Midbrain (tissue), 1 donor: Measurements from ENCODE around the gene IFITM1.
A peak's percentile ranks its signal among the peaks of the same experiment; 100 is the strongest.
"Not testable (repeated sequence)": the region's sequence is repeated elsewhere in the genome, so short reads cannot be mapped to it uniquely, and the experiment has no call there.

Source experiments
- DNase-seq: peaks from one replicate; lab custom pipeline; 2025; lab: John Stamatoyannopoulos, UW

Gene IFITM1

DNA sequence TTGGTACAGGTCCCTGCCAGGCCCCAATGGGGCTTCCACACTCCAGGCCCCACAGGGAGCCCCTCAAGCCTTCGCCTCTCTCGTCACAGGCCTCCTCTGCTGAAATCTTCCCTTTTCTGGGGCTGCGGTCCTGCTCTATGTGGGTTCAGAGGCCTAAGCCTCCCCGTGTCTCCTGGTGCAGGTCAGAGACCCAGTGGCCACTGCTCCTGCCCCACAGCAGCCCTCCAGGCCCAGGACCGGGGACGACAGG is 12.7 kb downstream of the IFITM1 start:
- no peak for DNase-seq

DNA sequence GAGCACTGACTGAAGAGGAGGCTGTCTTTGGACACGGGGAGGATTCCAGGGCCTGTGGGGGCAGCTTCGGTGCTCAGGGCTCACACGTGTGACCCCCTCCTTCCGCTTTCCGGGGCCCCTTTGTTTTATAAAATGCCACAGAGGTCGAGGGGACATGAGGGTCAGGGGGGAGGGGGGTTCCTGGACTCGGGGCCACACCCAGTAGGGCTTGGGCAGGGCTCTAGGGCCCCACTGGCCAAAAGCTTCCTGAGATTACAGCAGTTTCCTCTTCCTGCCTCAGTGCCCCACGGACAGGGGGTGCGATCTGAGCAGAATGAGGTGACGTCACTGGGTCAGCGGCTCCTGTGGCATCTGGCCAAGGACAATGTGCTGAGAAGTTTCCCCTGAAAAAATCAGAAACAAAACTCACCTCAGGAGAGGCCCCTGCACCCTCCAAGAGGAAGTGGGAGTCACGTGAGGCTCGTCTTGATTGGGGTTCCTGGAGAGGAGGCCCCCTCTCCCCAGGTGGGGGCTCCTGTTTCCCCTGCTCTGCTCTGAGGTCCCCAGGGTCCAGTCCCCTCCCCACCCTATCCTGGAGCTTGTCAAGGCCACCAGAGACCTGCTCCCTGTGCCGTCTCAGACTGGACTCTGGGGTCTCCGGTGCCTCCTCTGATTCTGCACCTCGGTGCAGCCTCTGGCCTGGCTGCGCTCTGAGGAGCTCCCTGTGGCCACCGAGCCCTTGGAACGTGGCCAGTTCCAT is 13.2 kb downstream of the IFITM1 start:
- peak; percentile 37 for DNase-seq

DNA sequence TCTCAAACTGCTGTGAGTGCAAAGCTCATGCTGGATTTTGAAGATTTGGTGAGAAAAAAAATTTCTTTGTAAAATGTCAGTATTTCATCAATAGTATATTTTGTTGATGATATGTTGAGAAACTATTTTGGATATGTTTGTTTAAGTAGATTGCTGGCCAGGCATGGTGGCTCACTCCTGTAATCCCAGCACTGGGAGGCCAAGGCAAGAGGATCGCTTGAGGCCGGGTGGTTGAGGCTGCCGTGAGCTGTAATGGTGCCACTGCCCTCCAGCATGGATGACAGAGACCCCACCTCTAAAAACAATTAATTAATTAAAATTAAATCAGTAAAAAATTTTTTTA is 13.7 kb downstream of the IFITM1 start:
- no peak for DNase-seq

DNA sequence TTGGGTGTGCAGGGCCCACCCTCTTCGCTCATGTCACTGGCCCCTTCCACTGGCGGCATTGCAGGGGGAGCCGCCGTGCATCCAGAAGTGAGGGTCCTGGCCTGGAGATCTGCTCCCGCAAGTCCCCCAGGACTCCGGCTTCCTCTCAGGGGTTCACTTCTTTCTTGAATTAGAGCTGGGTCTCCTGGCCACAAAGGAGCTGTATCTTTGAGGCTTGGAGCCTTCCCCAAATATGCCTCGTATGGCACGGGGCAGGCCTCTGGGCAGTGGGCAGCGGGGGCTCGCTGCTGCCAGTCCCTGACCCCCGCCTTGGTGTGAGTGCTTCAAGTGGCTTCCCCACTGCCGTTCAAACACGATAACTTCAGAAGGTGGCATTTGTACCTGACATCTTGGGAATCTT is 14.2 kb downstream of the IFITM1 start:
- no peak for DNase-seq

DNA sequence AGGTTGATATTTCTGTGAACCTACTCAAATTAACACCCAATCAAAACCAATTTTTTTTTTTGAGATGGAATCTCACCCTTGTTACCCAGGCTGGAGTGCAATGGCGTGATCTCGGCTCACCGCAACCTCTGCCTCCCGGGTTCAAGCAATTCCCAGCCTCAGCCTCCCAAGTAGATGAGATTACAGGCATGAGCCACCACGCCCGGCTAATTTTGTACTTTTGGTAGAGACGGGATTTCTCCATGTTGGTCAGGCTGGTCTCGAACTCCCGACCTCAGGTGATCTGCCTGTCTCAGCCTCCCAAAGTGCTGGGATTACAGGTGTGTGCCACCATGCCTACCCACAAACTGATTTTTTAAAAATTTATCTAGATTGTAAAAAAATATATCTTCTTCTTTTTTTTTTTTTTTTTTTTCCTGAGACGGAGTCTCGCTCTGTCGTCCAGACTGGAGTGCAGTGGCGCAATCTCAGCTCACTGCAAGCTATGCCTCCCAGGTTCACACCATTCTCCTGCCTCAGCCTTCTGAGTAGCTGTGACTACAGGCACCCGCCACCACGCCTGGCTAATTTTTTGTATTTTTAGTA is 14.8 kb downstream of the IFITM1 start:
- not testable (repeated sequence) for DNase-seq

DNA sequence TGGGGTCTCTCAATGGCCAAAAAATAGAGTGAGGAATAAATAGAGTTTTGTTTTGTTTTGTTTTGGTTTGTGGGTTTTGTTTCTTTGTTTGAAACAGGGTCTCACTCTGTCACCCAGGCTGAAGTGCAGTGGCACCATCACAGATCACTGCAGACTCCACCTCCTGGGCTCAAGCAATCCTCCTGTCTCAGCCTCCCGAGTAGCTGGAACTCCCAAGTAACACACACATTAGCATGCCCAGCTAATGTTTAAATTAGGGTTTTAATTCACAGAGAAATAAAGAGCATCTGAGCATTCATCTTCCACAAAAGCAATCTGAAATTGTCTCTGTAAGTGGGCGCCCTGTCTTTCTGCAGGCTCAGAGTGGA is 16.0 kb downstream of the IFITM1 start:
- no peak for DNase-seq

DNA sequence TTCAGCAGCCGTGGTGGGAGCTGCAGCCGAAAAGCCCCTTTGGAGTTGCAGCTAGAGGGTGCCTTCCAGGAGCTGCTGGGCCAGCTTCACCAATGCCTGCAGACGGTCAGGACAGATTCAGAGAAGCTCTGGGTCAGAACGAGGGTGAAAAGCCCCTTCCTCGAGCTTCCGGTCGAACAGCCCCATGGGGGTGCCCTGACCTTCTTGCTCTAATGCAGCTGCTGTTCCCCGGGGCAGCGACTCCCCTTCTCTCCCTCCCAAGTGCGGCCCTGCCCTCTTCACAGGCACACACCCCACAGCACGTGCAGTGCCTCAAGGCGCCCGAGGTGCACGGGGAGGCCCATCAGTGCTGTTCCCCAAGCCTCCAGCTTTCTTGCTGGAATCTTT is 16.5 kb downstream of the IFITM1 start:
- DNase-seq: no peak

DNA sequence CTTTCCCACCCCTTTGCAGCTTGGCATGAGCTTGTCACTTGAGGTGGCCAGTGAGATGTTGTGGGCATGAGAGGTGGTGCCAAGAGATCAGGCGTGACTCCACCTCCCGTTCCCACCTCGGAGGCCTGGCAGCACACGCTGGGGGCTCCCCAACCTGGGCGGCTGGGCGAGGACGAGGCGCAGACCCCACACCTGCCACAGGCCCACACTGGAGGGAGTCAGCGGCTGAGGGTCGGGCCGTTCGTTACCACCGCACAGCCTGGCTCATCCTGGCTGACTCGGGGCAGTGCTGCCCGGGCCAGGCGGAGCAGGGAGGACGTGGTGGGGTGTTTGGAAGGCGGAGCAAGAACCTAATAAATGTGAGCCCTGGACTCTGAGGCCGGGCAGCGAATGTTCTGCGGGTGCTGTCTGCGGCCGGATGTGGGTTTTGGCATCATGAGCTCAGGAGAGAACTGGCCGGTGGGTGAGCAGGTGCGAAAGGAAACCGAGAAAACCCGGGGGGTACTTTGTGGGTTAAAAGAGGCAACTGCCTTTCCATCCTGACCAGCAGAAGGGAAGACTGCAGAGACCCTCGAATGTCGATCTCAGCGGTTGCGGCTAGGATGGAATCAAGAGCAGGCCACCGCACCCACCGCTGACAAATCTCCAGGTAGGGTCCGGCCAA is 17.0 kb downstream of the IFITM1 start:
- no peak for DNase-seq

DNA sequence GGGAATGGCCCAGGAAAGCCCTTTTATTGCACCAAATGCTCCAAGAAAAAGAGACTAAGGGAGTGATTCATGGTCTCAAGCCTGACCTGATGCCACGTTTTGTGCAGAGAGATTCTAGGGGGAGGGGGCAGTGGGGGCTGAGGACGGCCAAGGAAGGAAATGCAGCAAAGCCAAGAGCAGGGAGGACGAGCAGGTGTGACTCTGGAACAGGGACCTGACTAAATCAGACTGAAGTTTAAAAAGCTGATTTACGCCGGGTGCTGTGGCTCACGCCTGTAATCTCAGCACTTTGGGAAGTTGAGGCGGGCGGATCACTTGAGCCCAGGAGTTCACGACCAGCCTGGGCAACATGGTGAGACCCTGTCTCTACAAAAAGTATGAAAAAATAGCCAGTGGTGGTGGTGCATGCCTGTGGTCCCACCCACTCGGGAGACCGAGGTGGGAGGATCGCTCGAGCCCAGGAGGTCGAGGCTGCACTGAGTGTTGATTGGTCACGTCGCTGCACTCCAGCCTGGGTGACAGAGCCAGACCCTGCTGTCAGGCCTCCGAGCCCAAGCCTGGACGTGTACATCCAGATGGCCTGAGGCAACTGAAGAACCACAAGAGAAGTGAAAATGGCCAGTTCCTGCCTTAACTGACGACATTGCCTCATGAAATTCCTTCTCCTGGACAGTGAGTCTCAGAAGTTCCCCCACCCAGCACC is 17.7 kb downstream of the IFITM1 start:
- DNase-seq: no peak

DNA sequence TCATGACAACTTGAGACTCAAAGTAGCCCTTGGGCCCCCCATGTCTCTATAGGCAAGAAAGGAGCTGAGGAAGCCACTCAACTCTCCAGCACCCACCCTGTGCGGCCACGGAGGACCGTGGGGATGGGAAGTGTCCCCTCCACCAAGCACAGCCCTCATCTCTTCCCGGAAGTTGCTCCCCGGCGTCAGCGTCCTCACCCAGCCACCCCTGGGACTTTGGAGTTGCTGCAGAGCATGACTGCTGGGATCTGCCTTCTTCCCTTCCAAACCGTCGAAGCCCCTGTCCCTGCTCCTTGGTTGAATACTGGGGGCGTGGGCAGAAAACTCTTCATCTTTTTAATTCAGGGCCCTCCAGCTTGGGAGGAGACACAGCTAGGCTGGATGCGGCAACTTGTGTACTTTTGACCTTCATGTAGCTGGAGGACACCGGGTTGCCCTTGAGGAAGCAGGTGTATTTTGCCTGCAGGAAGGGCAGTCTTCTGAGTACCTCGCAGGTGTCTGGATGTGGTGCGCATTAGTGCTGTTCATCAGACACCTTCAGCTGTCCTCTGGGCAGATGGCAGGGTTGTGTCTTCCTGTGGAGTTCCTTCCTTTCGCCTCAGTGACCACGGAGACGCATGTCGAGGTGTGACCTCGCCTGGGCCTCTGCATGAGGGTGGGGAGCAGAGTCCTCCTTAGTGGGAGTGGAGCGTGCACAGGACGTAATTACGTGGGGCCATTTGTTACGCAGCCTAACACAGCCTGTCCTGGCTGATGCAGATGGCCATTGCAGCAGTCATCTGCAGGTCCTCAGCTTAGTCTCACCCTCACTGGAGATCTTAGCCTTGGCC is 19.0 kb downstream of the IFITM1 start:
- no peak for DNase-seq

DNA sequence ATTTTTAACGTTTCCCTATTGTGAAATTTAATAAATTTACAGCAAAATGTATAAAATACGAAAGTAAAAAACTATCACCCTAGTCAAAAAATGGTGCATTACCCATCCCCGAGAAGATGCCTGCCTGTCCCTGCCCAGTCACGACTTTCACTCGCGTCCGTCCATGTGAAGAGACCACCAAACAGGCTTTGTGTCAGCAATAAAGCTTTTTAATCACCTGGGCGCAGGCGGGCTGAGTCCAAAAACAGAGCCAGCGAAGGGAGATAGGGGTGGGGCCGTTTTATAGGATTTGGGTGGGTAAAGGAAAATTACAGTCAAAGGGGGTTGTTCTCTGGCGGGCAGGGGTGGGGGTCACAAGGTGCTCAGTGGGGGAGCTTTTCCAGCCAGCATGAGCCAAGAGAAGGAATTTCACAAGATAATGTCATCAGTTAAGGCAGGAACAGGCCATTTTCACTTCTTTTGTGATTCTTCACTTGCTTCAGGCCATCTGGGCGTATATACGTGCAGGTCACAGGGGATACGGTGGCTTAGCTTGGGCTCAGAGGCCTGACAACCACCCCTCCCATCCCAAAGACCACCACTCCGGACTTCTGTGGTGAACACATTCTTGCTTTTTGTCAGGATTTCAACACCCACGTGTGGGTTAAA is 19.9 kb downstream of the IFITM1 start:
- not testable (repeated sequence) for DNase-seq

DNA sequence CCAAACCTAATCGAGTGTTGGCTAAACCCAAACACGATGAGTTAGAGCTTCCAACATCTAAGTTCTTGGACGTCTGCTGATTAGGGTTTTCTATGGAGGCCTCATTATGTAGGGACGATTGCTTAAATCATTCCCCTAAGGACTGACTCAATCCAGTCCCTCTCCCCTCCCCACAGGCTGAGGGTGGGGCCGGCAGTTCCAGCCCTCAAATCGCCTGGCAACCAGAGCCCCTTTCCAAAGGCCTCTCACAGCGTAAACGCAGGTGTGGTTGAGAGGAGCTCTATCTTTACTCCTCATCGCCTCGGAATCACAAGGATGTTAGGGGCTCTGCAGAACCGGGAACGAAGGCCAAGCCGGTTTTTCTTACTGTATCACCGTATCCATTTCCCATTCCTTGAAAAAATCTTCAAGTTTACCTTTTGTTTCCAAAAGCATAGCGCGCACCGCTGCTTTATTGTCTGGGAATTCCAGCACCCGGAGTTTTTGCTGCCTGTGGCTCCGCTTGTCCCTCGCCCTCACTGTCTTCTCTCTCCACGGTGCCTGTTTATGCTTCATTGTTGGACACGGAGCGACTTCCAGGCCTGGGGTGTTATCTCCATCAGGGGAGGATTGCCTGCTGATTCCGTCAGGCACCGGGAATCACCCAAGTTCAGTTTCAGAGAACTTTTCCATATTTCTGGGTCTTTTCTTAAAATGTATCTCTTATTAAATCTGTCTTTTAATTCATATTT is 20.6 kb downstream of the IFITM1 start:
- no peak for DNase-seq

DNA sequence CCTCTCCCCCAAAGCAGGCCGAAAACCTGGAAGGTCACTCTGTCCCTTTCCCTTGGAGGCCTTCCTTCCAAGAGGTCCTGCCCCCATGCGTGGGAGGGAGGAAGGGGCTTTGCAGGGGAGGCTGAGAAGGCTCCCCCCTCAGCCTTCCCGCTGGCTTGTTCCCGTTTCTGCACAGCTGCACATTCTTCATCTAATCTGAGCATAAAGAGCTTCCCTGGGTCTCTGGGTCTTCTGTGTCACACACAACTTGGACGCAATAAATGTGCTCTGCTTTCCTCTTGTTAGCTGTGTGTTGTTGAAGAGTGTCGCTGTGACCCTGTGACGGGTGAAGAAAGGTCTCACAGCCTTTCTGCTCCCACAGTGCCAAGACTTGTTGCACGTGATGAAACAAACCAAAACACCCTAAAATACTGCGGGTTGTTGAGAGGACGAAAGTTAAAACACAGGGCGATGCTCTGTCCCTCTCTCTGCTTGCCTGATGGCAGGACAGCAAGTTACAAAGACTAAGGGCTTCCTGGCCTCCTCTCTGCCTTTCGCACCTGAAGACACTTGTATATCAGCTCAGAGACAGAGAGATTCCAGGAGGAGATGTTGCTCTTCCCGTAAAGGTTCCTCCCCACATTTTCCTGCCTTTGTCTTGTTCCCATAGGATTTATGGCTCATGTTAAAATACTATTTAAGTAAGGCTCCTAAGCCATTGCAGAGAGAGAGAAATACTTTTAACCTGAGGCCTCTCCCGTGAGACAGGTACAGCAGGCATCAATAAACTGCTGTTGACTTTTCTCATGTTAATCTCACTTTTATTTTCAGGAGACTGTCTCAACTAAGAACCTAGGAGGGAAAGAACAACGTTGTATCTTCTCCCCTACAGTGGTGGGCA is 22.2 kb downstream of the IFITM1 start:
- peak; percentile 30 for DNase-seq

DNA sequence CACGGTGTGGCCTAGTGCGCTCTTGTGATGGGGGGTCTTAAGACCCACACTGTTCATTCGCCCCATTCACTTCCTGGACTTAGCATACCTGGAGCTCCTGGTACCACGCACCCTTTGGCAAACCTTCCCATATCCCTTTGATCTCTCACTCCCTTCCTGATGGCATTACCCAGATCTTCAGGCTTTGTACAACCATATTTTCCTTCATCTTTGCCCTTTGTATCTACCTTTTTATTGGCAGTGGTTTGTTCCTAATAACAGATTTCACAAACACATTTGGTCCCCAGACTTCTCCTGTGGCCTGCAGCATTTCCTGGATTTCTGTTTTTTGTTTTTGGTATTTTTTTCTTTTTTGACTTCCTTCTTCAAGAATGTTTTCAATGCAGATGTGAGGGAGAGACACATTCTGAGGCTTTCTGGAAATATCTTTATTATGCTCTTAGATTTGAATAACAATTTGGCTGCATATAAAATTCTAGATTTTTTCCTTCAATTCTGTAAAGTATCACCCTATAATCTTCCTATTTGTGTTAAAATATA is 22.9 kb downstream of the IFITM1 start:
- DNase-seq: no peak

DNA sequence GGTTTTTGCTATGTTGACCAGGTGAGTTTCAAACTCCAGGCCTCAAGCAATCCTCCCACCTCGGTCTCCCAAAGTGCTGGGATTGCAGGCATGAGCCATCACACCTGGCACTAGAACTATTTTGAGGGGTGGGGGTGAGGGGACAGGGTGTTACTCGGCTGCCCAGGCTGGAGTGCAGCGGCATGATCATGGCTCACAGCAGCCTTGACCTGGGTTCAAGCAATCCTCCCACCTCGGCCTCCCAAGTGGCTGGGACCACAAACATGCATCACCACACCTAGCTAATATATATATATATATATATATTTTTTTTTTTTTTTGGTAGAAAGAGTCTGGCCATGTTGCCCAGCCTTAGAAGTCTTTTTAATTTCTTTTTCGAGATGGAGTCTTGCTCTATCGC is 23.9 kb downstream of the IFITM1 start:
- no peak for DNase-seq

DNA sequence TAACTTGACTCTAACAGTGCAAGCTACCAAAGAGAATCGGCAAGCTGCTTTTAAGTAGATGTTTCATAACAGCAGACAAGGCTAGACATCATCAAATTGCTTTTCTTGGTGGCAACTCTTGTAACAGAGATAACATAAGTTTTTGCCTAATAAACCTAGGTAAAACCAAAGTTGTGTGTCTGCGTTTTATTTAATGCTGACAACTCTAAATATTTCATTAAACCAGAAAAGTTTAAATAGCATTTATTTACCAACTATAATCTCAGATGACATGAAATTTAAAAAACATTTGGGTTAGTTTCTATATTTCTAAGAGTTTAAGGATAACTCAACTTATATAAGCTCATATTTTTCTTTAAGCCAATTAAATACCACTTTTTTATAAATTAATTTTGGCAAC is 26.1 kb downstream of the IFITM1 start:
- DNase-seq: no peak

DNA sequence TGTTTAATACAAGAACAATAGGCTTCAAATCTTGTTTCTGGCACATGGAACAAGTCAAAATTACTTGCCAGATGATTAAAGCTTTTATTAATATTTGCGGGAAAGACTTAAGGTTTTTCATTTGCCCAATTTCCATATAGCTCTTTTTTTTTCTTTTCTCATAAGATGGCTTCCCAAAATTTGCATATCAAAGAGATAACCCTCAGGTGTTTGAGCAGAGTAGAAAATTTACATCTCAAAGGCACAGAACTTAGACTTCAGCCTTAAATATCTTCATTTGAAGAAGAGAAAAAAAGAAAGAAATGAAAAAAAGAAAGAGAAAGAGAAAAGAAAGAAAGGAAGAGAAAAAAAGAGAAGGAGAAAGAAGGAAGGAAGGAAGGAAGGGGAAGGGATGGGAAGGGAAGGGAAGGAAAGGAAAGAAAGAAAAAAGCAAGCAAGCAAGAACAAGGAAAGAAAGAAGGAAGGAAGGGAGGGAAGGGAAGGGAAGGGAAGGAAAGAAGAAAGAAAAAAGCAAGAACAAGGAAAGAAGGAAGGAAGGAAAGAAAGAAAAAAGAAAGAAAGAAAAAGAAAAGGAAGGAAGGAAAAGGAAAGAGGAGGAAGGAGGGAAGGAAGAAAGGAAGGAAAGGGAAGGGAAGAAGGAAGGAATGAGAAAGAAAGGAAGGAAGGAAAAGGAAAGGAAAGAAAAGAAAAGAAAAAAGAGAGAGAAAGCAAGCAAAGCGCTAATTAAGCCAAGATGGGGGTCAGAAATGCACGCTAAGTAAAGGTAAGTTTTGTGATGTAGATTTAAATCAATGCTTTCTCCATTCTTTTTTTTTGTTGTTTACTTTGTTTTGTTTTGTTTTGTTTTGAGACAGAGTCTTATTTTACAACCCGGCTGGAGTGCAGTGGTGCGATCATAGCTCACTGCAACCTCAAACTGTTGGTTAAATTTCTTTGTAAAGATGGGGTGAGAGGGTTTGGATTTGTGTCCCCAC is 27.0 kb downstream of the IFITM1 start:
- no peak for DNase-seq

DNA sequence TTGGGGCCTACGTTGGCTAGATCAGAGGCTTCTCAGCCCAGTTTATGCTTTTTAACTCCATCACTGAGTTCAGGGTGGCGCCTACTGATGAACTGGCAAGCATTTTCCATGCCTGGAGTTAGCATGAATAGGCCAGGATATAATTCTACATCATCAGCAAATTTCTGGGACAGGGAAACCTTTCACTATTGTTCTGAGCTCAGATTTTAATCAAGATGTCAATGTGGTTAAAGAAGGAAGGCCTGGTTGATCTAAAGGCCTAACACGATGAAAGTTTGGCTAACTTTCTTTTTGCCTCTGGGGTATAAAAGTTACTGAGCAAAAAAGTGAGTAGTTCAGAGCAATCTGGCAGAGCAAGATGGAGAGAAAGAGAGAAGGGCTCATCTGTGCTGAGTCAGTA is 28.5 kb downstream of the IFITM1 start:
- DNase-seq: no peak
